Parathyroid adenoma (tissue), 2 donors: ENCODE data around the gene RPL38.

Experiments
- H2AFZ ChIP-seq: fragments of 300-600 bp; sonication (generic); one replicate; pipeline ENCODE4 v1.7.0; 2017; ENCODE audit warnings: antibody characterized with exemption, mild to moderate bottlenecking
- H3K27ac ChIP-seq: fragments of 300-600 bp; sonication (generic); one replicate; pipeline ENCODE4 v1.7.0; 2017
- H3K27me3 ChIP-seq: fragments of 300-600 bp; sonication (generic); one replicate; pipeline ENCODE4 v1.7.0; 2017; ENCODE audit warnings: low read length; ENCODE audit not compliant: control insufficient read depth, insufficient read depth
- H3K36me3 ChIP-seq: fragments of 300-600 bp; sonication (generic); one replicate; pipeline ENCODE4 v1.7.0; 2017; ENCODE audit warnings: low read length; ENCODE audit not compliant: control insufficient read depth, insufficient read depth
- H3K4me1 ChIP-seq: fragments of 300-600 bp; sonication (generic); one replicate; pipeline ENCODE4 v1.7.0; 2017; ENCODE audit warnings: control low read depth
- H3K4me2 ChIP-seq: fragments of 300-600 bp; sonication (generic); one replicate; pipeline ENCODE4 v1.7.0; 2017; ENCODE audit warnings: low read length
- H3K4me3 ChIP-seq: fragments of 300-600 bp; sonication (generic); one replicate; pipeline ENCODE4 v1.7.0; 2017; ENCODE audit warnings: low read depth, low read length
- H3K79me2 ChIP-seq: fragments of 300-600 bp; sonication (generic); one replicate; pipeline ENCODE4 v1.7.0; 2017; ENCODE audit warnings: control low read depth
- H3K9ac ChIP-seq: fragments of 300-600 bp; sonication (generic); one replicate; pipeline ENCODE4 v1.7.0; 2017; ENCODE audit warnings: mild to moderate bottlenecking
- H3K9me3 ChIP-seq: fragments of 300-600 bp; sonication (generic); one replicate; pipeline ENCODE4 v1.7.0; 2017; ENCODE audit warnings: low read length; ENCODE audit not compliant: control insufficient read depth
- TF ChIP-seq, protein P1 (sequence below): fragments of 300-600 bp; sonication (generic); IDR thresholded peaks from one replicate; pipeline ENCODE4 v1.7.0; 2017; ENCODE audit warnings: antibody characterized with exemption, mild to moderate bottlenecking
- donor health status: primary hyperparathyroidism.

RPL38 gene

DNA sequence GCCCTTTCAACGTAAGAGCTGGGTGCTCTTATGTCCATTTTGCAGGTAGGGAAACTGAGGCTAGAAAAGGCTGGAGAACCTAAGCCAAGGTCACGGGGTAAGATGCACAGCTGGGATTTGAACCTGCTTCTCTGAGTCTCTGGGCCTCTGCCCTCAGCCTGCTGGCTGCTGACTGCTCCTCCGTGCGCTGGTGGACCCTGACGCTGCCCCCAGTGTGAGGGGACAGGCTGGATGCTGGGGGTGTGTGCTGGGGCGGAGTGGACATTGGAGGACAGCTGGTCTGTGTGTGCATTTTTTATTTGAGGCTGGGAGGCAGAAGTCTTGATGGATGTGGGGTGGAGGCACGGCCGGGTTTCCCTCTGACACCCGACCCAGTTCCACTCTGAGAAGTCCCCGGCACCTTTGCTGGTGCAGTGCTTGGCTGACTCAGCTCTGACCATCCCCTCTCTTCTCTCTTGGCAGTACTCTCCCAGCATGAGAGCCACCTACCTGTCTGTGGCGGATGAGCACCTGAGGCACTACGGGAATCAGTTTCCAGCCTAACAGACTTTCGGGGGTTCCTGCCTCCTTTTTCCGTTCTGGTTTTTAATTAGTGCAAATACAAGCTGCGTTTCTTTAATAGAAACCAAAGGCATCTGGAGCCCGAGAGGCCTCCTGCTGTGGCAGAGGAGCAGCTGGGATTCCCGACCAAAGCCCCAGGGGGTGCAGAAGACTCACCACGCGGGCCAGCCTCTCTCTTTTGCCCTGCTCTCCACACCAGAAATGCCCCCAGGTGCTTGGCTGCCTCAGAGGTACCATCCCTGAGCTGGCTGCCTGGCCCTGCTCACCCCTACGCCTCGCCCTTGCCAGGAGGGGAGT, 56.4 kb downstream of the RPL38 start:
- Histone ChIP-seq H3K36me3 (no peaks in the 10 kb centered on the region), H3K9ac (no peak overlapping the region), H3K79me2 (no peaks in the 10 kb centered on the region), H3K9me3 (no peaks in the 10 kb centered on the region), H3K4me1 (no peaks in the 10 kb centered on the region), H3K27me3 (no peaks in the 10 kb centered on the region), H2AFZ (no peak overlapping the region), H3K4me3 (no peak overlapping the region), H3K27ac (no peak overlapping the region), H3K4me2 (no peak overlapping the region)
- TF ChIP-seq, protein P1, sequence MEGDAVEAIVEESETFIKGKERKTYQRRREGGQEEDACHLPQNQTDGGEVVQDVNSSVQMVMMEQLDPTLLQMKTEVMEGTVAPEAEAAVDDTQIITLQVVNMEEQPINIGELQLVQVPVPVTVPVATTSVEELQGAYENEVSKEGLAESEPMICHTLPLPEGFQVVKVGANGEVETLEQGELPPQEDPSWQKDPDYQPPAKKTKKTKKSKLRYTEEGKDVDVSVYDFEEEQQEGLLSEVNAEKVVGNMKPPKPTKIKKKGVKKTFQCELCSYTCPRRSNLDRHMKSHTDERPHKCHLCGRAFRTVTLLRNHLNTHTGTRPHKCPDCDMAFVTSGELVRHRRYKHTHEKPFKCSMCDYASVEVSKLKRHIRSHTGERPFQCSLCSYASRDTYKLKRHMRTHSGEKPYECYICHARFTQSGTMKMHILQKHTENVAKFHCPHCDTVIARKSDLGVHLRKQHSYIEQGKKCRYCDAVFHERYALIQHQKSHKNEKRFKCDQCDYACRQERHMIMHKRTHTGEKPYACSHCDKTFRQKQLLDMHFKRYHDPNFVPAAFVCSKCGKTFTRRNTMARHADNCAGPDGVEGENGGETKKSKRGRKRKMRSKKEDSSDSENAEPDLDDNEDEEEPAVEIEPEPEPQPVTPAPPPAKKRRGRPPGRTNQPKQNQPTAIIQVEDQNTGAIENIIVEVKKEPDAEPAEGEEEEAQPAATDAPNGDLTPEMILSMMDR = no peak
